ENCODE measurements around the gene PON3. TPM values are rescaled to one million over a fixed set of nuclear protein-coding genes. Genes with fewer than 3 reads are reported as not detected.

Gene PON3
- total RNA-seq, 1 experiment from 2014 or later = 5.3 TPM

GRCh38 chr7:95376632-95377400 is 19.4 kb downstream of the PON3 start:
- no peaks in the 10 kb centered on the region for H3K27me3 Mint-ChIP-seq (ENCODE audit: unreplicated experiment)
- no peaks in the 10 kb centered on the region for H3K36me3 Mint-ChIP-seq (ENCODE audit: insufficient read depth, unreplicated experiment)
- no peaks in the 10 kb centered on the region for H3K4me1 Mint-ChIP-seq (ENCODE audit: low read depth, unreplicated experiment)
- no peak for DNase-seq
- no peak overlapping the region for H3K4me3 Mint-ChIP-seq (ENCODE audit: low read depth, unreplicated experiment)
- H3K9me3 Mint-ChIP-seq (ENCODE audit: low read depth, unreplicated experiment) = peaks cover 6% of the 10 kb centered on the region
- H3K27ac Mint-ChIP-seq (ENCODE audit: unreplicated experiment) = no peak overlapping the region
- intact Hi-C loops (cut with micrococcal nuclease; ENCODE audit: unreplicated experiment) = no loop called here
- TF ChIP-seq CTCF (IDR thresholded peaks at IDR 0.05; ENCODE audit: unreplicated experiment) = no peak
- CTCF ChIA-PET = no interaction called here
- no TSS peak for BruUV-seq (replicated peaks)

DNA sequence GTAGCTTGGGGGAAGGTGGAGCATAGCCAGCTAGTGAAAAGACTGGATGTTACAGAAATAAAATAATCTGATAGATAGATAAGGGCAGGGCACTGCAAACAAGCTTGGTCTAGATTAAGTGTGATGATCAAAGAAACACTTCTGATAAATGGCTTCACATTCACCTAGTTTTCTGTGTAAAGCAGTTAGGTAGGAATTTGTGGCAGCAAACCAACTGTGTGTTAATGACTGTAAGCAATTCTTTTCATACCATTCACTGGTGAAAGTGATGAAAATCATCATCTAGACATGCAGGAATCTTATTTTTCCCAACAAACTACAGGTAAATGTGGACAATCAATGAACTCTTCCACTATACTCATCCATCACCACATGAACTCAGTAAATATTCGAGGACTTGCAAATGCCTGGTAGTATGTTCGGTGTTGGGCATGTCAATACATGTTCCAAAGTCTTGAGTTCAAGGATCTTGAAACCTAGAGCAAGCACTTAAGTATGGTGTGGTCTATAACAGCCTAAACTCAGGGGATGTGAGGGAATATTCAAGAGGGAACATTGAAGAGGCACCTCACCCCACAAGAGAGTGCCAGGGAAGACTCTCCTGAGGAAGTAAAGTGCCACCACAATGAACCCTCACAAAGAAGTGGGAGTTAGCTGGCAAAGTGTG is 20.5 kb downstream of the PON3 start:
- no peak for DNase-seq
- BruUV-seq (replicated peaks) = no TSS peak
- intact Hi-C loops (cut with micrococcal nuclease; ENCODE audit: unreplicated experiment) = no loop called here
- H3K27me3 Mint-ChIP-seq (ENCODE audit: unreplicated experiment) = no peaks in the 10 kb centered on the region
- TF ChIP-seq CTCF (IDR thresholded peaks at IDR 0.05; ENCODE audit: unreplicated experiment) = no peak
- no peaks in the 10 kb centered on the region for H3K4me1 Mint-ChIP-seq (ENCODE audit: low read depth, unreplicated experiment)
- H3K9me3 Mint-ChIP-seq (ENCODE audit: low read depth, unreplicated experiment) = peaks cover 6% of the 10 kb centered on the region
- H3K4me3 Mint-ChIP-seq (ENCODE audit: low read depth, unreplicated experiment) = no peak overlapping the region
- CTCF ChIA-PET = no interaction called here
- H3K27ac Mint-ChIP-seq (ENCODE audit: unreplicated experiment) = no peak overlapping the region
- no peaks in the 10 kb centered on the region for H3K36me3 Mint-ChIP-seq (ENCODE audit: insufficient read depth, unreplicated experiment)

DNA sequence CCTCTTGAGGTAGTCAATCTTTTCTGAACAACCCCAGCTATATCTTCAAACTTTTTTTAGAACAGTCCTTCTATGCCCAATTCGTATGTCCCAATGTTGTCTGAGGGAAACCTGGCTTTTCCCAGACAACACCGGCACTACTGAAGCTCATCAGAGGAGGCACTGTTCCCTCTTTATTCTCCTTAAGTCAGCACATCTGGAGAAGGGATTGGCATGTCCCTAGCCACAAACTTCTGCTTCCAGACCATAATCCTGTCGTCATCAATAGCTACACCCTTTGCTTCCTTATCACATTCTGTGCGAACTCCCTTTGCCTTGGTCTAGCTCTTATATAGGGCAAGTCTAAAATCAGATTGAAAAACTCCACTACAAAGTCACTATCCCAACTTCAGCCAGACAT is 22.9 kb downstream of the PON3 start:
- H3K4me1 Mint-ChIP-seq (ENCODE audit: low read depth, unreplicated experiment) = no peaks in the 10 kb centered on the region
- no peak for DNase-seq
- H3K27ac Mint-ChIP-seq (ENCODE audit: unreplicated experiment) = no peak overlapping the region
- intact Hi-C loops (cut with micrococcal nuclease; ENCODE audit: unreplicated experiment) = no loop called here
- H3K4me3 Mint-ChIP-seq (ENCODE audit: low read depth, unreplicated experiment) = no peak overlapping the region
- no TSS peak for BruUV-seq (replicated peaks)
- H3K36me3 Mint-ChIP-seq (ENCODE audit: insufficient read depth, unreplicated experiment) = no peaks in the 10 kb centered on the region
- CTCF ChIA-PET = no interaction called here
- peaks cover 4% of the 10 kb centered on the region for H3K9me3 Mint-ChIP-seq (ENCODE audit: low read depth, unreplicated experiment)
- TF ChIP-seq CTCF (IDR thresholded peaks at IDR 0.05; ENCODE audit: unreplicated experiment) = no peak
- no peaks in the 10 kb centered on the region for H3K27me3 Mint-ChIP-seq (ENCODE audit: unreplicated experiment)

- H3K4me3 Mint-ChIP-seq (ENCODE audit: low read depth, unreplicated experiment) = no peak overlapping the region
- no peak for TF ChIP-seq CTCF (IDR thresholded peaks at IDR 0.05; ENCODE audit: unreplicated experiment)
- H3K27me3 Mint-ChIP-seq (ENCODE audit: unreplicated experiment) = no peaks in the 10 kb centered on the region
- CTCF ChIA-PET = no interaction called here
- no peaks in the 10 kb centered on the region for H3K4me1 Mint-ChIP-seq (ENCODE audit: low read depth, unreplicated experiment)
- H3K36me3 Mint-ChIP-seq (ENCODE audit: insufficient read depth, unreplicated experiment) = no peaks in the 10 kb centered on the region
- no peak for DNase-seq
- BruUV-seq (replicated peaks) = no TSS peak
- intact Hi-C loops (cut with micrococcal nuclease; ENCODE audit: unreplicated experiment) = no loop called here
- H3K9me3 Mint-ChIP-seq (ENCODE audit: low read depth, unreplicated experiment) = no peaks in the 10 kb centered on the region
- no peak overlapping the region for H3K27ac Mint-ChIP-seq (ENCODE audit: unreplicated experiment)
Observed at GRCh38 chr7:95368235-95368634, 27.9 kb downstream of the PON3 start.
